HepG2 (cell line): ENCODE results near the gene EAF1. TPM values are rescaled to one million over a fixed set of nuclear protein-coding genes. Genes with fewer than 3 reads are reported as not detected.

ENCODE experiments used
- ATF1 ChIP-seq: IDR thresholded peaks from 2 replicates; pipeline ENCODE4 v1.6.1; 2016; ENCODE audit warnings: mild to moderate bottlenecking, control low read depth
- BORCS8-MEF2B ChIP-seq: sonication (generic); formaldehyde crosslinking; IDR thresholded peaks from 2 replicates; pipeline ENCODE4 v1.8.0; 2022; ENCODE audit warnings: mild to moderate bottlenecking, missing genetic modification reagents
- CBX1 ChIP-seq: IDR thresholded peaks from one replicate; pipeline ENCODE4 v1.6.1; 2016; ENCODE audit warnings: antibody characterized with exemption, low read depth
- GABPB1 ChIP-seq: IDR thresholded peaks from 2 replicates; pipeline ENCODE4 v1.6.1; 2016; ENCODE audit warnings: mild to moderate bottlenecking, missing genetic modification reagents, moderate library complexity, missing compliant biosample characterization
- GZF1 ChIP-seq: sonication (generic); formaldehyde crosslinking; IDR thresholded peaks from 2 replicates; pipeline ENCODE4 v1.5.1; 2020; ENCODE audit warnings: mild to moderate bottlenecking, missing genetic modification reagents
- HNF1B ChIP-seq: sonication (generic); formaldehyde crosslinking; IDR thresholded peaks from 2 replicates; pipeline ENCODE4 v1.5.1; 2020; ENCODE audit warnings: mild to moderate bottlenecking, moderate library complexity, missing genetic modification reagents
- KDM4B ChIP-seq: sonication (generic); formaldehyde crosslinking; IDR thresholded peaks from 2 replicates; pipeline ENCODE4 v1.4.0; 2020; ENCODE audit warnings: missing genetic modification reagents
- POGZ ChIP-seq: sonication (generic); formaldehyde crosslinking; IDR thresholded peaks from 2 replicates; pipeline ENCODE4 v1.4.0; 2020; ENCODE audit warnings: mild to moderate bottlenecking, missing genetic modification reagents
- RBAK ChIP-seq: sonication (generic); formaldehyde crosslinking; IDR thresholded peaks from 2 replicates; pipeline ENCODE4 v1.5.1; 2020; ENCODE audit warnings: mild to moderate bottlenecking, missing genetic modification reagents
- RFXANK ChIP-seq: IDR thresholded peaks from 2 replicates; pipeline ENCODE4 v1.6.1; 2016
- SIX1 ChIP-seq: sonication (generic); formaldehyde crosslinking; IDR thresholded peaks from 2 replicates; pipeline ENCODE4 v1.4.0; 2020; ENCODE audit warnings: missing genetic modification reagents, borderline replicate concordance
- SMAD3 ChIP-seq: sonication (generic); formaldehyde crosslinking; IDR thresholded peaks from 2 replicates; pipeline ENCODE4 v1.4.0; 2020; ENCODE audit warnings: missing genetic modification reagents
- SMC3 ChIP-seq: IDR thresholded peaks from 2 replicates; pipeline ENCODE4 v1.6.1; 2011; ENCODE audit warnings: low read length, improper control_type of control experiment
- TBP ChIP-seq: sonication (generic); formaldehyde crosslinking; IDR thresholded peaks from 2 replicates; pipeline ENCODE4 v1.5.0; 2020; ENCODE audit warnings: missing genetic modification reagents
- TP53 ChIP-seq: sonication (generic); formaldehyde crosslinking; conservative IDR thresholded peaks from 2 replicates; pipeline ENCODE4 v1.4.0; 2020; ENCODE audit warnings: missing genetic modification reagents
- ZBTB49 ChIP-seq: sonication (generic); formaldehyde crosslinking; IDR thresholded peaks from 2 replicates; pipeline ENCODE4 v1.4.0; 2020; ENCODE audit warnings: missing genetic modification reagents, borderline replicate concordance
- ZNF136 ChIP-seq: sonication (generic); formaldehyde crosslinking; IDR thresholded peaks from 2 replicates; pipeline ENCODE4 v1.8.1; 2022; ENCODE audit warnings: low read depth, mild to moderate bottlenecking, moderate library complexity, missing genetic modification reagents
- ZNF17 ChIP-seq: sonication (generic); formaldehyde crosslinking; IDR thresholded peaks from 2 replicates; pipeline ENCODE4 v1.5.0; 2020; ENCODE audit warnings: mild to moderate bottlenecking, missing genetic modification reagents
- ZNF331 ChIP-seq: sonication (generic); formaldehyde crosslinking; IDR thresholded peaks from 2 replicates; pipeline ENCODE4 v1.4.0; 2020; ENCODE audit warnings: missing genetic modification reagents
- ZNF343 ChIP-seq: sonication (generic); formaldehyde crosslinking; IDR thresholded peaks from 2 replicates; pipeline ENCODE4 v1.4.0; 2020; ENCODE audit warnings: mild to moderate bottlenecking, missing genetic modification reagents
- ZNF598 ChIP-seq: sonication (generic); formaldehyde crosslinking; IDR thresholded peaks from 2 replicates; pipeline ENCODE4 v1.5.1; 2020; ENCODE audit warnings: mild to moderate bottlenecking, missing genetic modification reagents, borderline replicate concordance
- ZSCAN9 ChIP-seq: IDR thresholded peaks from 2 replicates; pipeline ENCODE4 v1.6.1; 2016; ENCODE audit warnings: borderline replicate concordance
- polyA plus RNA-seq, 8 experiments: library from polyadenylated mRNA; depleted of rRNA in 3 of 8; stranded (reverse) in 7 of 8; unstranded in 1 of 8; fragments of >200 nt; fragmentation: Illumina TruSeq in 4 of 8; extraction: Trizol in 4 of 8; gene quantifications; 2 replicates each; pipeline versions ENCODE4 v1.2.1 to v1.2.3, GENCODE V29; 2011 to 2016; ENCODE audit warnings: low read depth in 4 of 8, missing spikeins in 1 of 8, mixed read lengths in 1 of 8; ENCODE audit not compliant: insufficient read depth in 1 of 8
- total RNA-seq, 5 experiments: library from RNA; depleted of rRNA; stranded (reverse); fragments of >200 nt; fragmentation: Illumina TruSeq; extraction: Trizol; gene quantifications; 2 replicates each; pipeline ENCODE4 v1.2.3, GENCODE V29; 2016; ENCODE audit warnings: low read depth in 1 of 5

EAF1 gene
- total and polyA plus RNA-seq, 2 of the 13 experiments (the other 11 are each of a cell fraction or from before 2014, with no cell fraction given): 8.1 to 30.0 TPM

- TF ChIP-seq RFXANK (CRISPR knock-in tag) (peak; percentile 76; the same call in 1 of the 2 replicates), BORCS8-MEF2B (CRISPR knock-in tag) (peak; percentile 73; the same call in 1 of the 2 replicates), ZBTB49 (CRISPR knock-in tag) (0 out of 2 replicates have a peak, but pooled peaks have one; percentile 62), ZNF343 (no peak), RBAK (no peak), CBX1 (peak; percentile 93), SIX1 (CRISPR knock-in tag) (no peak), SMAD3 (CRISPR knock-in tag) (peak; percentile 74; the same call in 1 of the 2 replicates), TP53 (CRISPR knock-in tag) (no peak), ZNF331 (CRISPR knock-in tag) (peak; percentile 46; the same call in 1 of the 2 replicates), GABPB1 (peak; percentile 96), SMC3 (peak; percentile 98), POGZ (CRISPR knock-in tag) (peak; percentile 94), KDM4B (CRISPR knock-in tag) (0 out of 2 replicates have a peak, but pooled peaks have one; percentile 21), ZNF17 (CRISPR knock-in tag) (no peak), ZNF598 (0 out of 2 replicates have a peak, but pooled peaks have one; percentile 20), TBP (CRISPR knock-in tag) (no peak), GZF1 (CRISPR knock-in tag) (no peak), ZNF136 (CRISPR knock-in tag) (no peak), HNF1B (0 out of 2 replicates have a peak, but pooled peaks have one; percentile 75), ZSCAN9 (CRISPR knock-in tag) (no peak), ATF1 (CRISPR knock-in tag) (peak; percentile 94)
These were observed 49.2 kb upstream of the EAF1 start (continued) for GRCh38 chr3:15377961-15378791.
